GM11168 (cell line): Measurements from ENCODE around the gene RBFOX1.

Experiments used
- in situ Hi-C: fragments of 300-500 bp; cut with MboI; formaldehyde crosslinking; loops from one replicate; pipeline ENCODE4 v1.12.0; 2022; ENCODE audit warnings: low sequenced_read_pairs; ENCODE audit not compliant: unreplicated experiment

The RBFOX1 gene

DNA sequence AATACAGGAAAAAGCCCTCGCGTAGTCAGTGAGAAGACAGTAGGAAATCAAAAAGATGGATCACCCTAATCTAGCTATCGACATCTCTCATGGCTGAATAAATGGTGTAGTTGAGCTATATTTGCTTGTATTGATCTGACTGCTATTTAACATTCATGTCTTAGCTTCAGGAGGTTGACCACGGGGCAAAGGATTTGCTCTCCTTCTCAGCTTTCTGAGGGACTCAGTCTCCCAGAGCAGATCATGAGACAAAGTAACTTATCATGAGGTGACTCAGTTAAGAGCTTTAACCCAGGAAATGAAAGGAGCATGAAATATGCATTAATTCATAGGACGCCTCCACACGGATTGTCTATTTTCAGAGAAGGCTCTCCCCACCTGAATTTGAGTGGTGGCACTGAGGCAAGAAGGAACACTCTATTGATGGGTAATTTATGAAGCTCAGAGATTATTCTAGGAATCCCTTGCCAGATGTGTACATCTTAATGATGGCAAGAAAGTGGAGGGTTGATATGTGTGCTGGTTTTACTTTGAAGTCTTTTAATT is 608 bp downstream of the RBFOX1 start:
- in situ Hi-C loops: no loop called here

DNA sequence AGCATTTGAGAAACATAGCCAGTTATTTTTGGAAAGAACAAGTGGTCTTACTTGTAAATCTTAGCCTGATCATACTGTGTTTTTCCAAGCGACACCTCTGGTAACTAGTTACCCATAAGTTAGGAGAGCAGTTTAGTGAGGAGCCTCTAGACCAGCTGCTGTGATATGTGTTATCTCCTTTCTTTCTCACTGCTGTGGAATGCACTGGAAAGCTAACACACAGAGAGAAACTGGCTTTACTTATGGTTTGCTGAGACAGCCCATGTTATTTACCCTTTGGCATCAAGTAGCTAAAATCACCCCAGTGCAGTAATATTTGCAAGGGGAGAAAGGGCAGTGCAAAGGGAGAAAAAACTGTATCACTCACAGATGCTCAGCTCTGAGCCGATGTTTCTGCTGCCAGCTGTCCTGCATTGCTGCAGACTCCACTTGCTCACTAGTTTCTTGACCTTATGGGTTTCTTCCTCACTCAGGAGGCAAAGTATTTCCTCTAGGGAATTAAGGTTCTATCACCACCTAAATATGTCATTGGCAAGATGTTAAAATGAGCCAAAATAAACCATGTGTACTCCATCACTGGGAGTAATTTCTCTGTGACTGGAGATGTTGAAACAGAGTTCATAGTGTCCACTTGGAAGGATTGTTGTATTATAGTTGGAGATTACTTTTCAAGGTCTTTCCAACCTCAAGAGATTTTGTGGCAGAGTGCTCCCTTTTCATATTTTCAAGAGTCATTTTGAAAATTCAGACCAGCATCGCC is 2.3 kb downstream of the RBFOX1 start:
- in situ Hi-C loops: no loop called here

DNA sequence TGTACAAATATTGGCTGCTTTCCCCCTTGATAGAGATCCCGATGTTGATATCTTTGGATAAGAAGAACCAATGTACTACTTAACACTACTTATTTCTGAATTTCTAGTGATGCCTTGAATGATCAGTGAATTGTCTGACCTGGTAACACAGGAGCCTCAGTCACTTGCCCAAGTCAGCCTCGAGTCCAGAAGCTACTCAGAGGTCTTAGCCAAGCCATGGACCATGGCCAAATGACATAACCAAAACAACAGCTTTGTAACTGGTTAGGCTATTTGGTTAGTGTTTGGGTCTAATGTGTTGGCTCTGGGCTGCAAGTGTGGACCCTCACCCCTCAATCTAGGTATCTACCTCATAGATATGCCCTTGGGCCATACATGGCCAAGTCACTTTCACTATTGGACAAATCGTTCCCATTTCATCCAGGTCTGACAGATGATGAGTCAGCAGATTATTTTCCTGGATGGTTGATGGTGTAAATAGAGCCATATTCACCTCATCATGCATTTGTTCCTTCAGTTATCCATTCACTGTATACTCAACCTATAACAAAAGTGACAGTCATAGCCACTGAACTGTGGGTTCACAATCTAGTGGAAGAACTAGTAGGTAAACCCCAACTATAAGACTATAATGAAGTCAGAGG is 3.5 kb downstream of the RBFOX1 start:
- in situ Hi-C loops: no loop called here

DNA sequence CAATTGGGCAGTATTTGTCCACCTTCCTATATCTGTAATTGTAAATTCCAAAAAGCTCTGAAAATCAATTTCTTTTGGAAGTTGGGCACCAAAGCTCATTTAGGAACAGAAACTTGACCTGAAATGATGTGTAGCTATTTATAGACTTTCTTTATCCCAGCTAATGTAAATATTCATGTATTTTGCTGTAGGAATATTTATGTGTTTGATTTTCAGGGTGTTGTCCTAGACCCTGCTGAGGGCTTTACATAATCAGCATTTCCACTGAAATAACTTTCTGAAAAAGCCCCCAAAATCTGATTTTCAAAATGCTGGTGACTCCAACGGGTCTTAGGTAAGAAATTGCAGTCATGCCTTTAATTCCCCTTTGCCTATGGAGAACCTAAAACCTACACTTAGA is 4.1 kb downstream of the RBFOX1 start:
- in situ Hi-C loops: no loop called here

DNA sequence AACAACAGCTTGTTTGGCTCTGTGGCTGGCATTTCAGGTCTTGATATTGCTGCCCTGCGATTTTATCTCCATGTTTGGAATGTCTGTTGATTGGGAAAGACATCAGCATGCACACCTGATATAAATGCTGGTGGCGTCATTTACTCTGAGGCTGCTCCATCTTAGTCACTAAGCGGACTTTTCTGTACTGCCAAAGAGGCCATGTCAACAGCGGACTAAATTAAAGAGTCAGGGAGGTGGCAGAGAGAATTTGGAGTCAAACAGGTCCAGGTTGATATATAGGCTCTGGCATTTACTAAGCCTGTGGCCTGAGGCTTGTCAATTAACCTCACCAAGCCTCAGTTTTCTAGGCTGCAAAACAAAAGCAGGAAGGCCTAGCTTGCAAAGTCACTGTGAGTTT is 6.2 kb downstream of the RBFOX1 start:
- in situ Hi-C loops: no loop called here

DNA sequence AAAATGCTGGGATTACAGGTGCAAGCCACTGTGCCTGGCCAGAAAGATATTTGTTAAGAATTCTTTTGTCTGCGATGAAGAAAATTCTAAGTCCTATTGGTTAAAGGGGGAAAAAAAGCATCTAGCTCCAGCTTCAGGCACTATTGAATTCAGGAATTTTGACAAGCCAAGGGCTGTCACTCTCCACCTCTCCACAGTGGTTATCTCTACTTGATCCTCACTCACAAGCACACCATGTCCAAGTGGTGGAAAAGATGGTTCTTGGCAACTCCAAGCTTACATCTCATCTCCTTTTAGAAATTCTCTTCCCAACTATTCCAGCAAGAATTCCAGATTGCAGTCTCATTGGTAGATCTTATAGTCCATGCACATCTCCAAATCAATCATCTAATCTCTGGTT is 7.1 kb downstream of the RBFOX1 start:
- in situ Hi-C loops: no loop called here

DNA sequence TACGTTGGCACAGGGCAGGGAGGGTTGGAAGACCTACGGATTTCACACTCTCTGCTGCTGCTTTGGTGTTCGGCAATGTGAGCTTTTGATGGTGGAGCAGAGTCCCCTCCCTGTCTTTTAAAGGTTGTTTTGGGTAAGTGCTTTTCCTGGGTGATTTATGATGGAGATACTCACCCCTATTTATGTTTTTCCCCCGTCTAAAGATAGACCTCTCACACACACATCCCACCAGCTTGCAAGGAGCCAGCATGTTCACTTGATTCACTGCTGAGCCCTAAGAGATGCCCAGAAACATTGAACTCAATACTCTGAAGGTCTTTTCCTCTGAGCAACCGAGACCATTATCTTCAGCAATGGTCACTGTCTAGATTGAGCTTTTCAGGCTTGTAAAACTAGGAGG is 8.3 kb downstream of the RBFOX1 start:
- in situ Hi-C loops: no loop called here

DNA sequence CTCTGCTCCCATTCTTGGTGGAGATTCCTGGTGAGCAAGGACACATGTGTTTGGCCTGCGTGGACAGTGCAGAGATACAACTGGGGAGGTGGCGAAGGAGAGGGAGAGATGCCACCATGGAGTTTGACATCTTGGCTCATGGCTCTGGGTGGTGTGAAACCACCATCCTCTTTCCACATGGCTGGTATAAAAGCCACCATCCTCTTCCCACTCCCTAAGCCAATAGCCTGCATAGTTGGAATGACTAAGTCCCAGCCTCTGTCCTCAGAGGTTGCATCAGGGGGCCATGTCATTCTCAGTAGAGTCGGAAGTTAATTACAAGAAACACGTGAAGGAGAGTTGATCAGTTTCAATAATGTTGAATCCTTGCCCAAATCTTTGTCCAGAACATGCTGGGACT is 10.0 kb downstream of the RBFOX1 start:
- in situ Hi-C loops: no loop called here

DNA sequence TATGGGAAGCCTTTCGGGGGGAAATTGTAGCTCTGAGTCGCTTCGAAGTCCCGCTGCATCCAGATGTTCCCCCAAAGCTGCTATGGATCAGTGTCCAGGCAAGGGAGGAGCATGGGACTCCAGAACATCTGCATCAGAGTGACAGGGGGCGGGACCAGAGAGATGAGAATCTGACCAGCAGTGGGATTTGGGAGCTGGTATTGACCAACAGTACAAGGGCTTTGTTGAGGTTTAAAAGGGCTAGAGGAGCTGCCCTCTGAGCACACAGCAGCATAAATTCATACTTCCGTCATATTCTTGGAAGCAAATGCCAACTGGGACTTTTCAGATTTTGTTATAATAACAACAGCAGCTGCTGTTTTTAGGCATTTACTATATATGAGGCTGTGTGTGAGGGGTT is 10.6 kb downstream of the RBFOX1 start:
- in situ Hi-C loops: no loop called here

DNA sequence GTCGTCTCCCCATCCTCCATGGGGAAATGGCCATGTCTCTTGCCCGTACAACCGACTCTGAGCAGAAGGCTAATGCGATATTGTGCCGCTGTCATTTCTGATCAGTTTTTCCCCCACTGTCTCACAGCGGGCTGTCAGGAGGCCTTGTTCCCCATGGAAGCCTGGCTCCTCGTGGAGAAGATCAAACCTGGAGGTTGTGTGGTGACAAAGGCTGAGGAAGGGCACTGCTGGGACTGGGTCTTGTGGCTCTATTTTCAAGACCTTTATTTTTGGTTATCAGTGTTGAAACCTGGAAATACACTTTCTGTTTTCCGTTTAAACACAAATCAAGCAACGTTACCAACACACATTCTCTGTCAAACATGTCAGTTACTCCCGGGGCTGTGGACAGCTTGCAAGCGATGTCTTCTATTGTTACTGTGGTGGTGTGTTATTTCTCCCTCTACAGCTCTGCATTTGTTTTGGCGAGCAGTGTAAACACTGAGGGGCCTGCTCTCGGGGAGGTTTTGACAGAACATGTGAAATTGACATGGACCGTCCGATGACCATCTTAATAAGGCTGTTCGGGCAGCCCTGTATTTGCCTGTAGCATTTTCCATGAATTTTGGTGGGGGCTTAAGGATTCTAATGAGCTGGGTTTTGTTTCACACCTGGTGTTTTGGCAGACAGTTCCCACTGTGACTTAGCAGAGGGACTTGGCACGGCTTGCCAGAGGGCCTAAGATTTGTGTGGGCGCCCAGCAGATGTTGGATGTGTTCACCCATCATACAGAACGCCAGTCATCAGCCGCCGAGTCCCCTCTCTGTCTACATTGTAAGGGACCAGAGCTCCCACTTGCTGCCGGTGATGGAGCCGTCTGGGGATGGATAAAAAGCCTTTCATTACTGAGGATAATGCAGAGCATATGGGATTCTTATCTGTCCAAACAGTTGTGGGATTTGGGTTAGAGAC is 12.5 kb downstream of the RBFOX1 start:
- in situ Hi-C loops: no loop called here

DNA sequence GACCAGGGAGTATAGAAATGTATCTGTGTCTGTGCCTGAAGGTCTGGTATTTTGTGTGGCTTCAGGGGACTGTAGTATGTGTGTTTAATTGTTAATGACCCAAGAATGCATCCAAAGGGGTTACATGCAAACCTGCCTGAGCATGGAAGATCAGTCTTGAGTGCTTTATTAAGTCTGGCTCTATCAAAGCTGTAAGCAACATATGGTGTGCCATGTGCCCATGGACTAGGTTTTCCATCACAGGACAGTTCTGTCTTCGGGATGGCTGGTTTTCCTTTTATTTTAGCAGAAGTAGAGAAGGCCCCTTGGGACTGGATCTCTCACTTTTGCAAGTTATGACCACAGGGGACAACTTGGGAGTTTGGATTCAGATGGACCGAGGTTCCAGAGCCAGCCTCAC is 18.2 kb downstream of the RBFOX1 start:
- in situ Hi-C loops: no loop called here

DNA sequence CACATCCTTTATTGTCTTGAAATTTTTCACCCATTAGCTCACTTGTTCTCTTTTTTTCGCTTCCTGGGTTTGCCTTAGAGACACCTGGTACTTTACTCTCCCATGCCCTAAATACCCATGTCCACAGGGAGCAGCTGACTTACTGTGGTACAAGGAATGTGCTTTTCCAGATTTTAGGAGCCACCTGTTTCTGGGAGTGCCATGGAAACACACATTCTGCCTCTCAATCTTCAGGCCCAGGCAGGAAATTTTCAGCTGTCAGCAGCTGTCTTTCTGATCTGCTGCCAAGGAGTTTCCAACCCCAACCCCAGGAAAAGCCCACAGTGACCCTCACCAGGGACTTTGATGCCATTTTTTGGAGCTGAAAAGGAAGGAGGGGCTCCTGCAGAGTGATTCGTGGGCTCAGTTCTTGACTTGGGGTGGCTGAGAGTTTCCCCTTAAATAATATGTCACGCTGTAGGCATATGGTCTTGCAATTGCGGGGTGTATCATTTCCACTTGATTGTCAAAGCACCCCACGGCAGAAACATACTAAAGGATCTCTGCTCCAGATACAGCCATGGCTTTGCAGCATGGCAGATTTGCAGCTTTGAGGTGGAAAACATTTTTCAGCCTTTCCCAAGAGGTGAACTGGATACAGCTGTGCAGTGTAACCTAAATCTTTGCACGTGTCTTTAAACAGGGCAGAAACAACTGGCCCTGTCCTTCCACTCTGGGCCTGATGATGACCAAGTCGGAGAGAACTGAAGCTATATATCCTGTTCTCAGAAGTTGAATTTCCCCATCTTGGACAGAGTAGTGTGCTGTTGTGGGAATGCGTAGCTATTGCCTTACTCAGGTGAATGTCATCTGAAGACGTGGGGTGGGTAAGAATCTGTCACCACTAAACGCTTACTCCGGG is 19.2 kb downstream of the RBFOX1 start:
- in situ Hi-C loops: no loop called here

DNA sequence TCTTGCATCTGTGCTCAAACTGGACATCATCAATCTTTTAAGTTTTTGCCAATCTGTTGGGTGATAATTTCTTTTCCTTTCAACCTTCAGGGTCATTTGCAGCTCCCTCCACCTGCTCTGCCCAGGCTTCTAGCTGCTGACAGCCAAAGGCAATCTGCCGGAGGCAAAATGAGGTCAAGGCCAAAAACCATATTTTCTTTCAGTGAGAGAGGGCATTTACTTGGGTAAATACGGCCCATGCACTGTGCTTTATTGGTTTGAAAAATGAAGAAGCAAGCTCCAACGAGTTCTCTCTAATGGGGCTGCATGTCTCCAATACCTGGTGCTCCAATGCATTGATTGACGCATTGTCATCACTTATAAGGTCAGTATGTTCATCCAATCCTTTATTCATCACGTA is 23.1 kb downstream of the RBFOX1 start:
- in situ Hi-C loops: no loop called here

DNA sequence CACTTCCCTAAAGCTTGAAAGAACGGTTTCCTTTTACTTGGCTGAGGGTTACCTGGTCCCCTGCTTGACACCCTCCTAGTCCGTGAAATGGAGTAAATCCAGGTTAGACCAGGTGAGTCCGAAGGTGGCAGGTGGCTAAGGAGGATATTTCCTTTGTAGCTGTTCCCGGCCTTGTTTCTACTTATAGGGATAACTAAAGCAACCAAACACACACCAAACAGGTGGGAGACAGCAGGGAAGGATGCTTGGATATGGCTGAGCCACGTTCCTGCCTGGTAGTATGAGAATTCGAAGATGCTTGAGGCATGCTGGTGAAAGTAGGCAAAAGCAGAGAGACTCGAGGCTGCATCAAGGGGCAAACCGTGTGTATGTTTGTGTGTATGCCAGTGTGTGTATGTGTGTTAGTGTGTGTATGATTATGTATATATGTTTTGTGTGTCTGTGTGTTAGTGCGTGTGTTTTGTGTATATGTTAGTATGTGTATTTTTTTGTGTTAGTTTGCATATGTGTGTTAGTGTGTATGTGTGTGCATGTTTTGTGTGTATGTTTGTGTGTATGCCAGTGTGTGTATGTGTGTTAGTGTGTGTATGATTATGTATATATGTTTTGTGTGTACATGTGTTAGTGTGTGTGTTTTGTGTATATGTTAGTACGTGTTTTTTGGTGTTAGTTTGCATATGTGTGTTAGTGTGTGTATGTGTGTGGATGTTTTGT is 28.9 kb downstream of the RBFOX1 start:
- in situ Hi-C loops: no loop called here

DNA sequence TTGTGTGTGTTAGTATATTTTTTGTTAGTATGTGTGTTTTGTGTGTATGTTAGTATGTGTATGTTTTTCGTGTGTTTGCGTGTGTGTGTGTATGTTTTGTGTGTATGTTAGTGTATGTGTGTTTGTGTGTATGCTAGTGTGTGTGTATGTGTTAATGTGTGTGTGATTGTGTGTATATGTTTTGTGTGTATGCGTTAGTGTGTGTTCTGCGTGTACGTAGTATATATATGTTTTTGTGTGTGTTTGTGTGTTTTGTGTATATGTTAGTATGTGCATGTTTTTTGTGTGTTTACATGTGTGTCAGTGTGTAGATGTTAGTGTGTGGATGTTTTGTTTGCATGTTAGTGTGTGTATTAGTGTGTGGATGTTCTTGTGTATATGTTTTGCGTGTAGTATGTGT is 29.6 kb downstream of the RBFOX1 start:
- in situ Hi-C loops: no loop called here

DNA sequence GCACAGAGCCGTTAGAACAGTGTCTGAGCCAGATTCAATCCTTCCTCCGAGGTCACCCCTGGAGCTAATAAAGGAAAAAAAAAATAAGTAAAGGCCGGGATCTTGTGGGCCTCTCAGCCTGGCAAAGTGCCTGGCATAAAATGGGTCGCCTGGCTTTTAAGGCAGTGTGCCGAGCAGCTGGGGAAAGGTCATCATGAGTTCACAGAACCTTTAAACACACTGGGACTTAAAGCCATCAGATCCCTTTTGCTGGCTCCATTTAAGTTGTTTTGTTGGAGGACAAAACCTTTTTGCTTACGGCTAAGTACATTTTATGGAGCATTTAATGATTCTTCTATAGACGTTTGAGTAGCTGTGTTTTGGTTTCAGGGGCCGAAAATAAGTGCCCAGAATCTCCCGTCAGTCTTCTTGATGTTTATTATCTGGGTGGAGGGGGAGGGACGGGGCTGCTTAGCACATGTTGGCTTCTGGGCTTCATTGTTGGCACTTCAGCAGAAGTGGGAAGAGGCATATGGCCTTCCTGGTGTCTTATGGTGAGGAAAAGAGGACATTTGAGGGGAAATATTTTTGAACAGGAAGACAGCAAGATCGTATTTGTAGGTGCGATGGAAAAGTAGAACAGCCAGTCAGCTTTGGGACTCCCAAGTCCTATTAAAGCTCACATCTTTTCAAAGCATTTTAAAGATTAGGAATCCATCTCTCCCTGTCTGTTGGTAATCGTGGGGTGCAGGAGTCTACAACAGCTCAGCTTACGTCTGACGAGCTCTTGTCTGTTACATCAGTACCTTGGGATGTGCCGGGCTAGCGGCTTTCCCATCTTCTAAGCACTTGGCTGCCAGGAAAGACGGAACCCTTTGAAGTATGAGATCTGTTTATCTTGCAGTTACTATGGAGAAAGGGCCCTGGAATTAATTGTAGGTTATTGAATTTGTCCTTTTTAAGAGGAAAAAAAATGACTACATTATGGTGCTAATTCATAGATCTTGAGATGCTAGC is 31.1 kb downstream of the RBFOX1 start:
- in situ Hi-C loops: no loop called here

DNA sequence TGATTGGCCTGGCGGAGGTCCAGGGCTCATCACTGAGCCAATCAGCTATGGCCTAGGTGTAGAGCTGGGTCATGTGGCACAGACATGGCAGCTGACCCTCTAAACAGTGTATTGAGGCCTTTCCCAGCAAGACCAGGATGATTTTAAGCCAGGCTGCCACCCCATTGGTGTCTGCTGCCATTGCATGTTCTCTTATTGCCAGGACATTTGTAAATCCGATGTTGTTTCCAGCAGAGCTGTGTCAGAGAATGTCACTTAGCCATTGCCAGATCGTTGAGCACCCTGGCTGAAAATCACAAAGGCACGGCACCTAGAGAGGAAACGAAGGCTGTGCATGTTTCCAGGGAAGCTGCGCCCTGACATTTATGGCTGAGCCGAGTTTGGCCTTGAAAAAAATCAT is 33.4 kb downstream of the RBFOX1 start:
- in situ Hi-C loops: no loop called here
